22Rv1 (cell line): ENCODE data around the gene GMPR2.

Experiments
- H3K27ac ChIP-seq: fragments of 450-650 bp; 2 replicates; pipeline ENCODE4 v1.5.1; 2017
- ZFX ChIP-seq: fragments of 450-650 bp; IDR thresholded peaks from 2 replicates; pipeline ENCODE4 v1.6.1; 2017; ENCODE audit warnings: antibody characterized with exemption, borderline replicate concordance
- TF ChIP-seq, protein P1 (sequence below): fragments of 450-650 bp; IDR thresholded peaks from 2 replicates; pipeline ENCODE4 v1.5.1; 2017; ENCODE audit warnings: mild to moderate bottlenecking

The GMPR2 gene

GRCh38 chr14:24232645-24233537 lies at the start of gene GMPR2:
Gene GMPR2, plus strand, starts transcription at chr14:24232929. Its CDS starts 325 bp downstream, at chr14:24233254.
- H3K27ac ChIP-seq = peak within 1 kb of the TSS; percentile 94
- no peak for TF ChIP-seq ZFX
- TF ChIP-seq, protein P1, sequence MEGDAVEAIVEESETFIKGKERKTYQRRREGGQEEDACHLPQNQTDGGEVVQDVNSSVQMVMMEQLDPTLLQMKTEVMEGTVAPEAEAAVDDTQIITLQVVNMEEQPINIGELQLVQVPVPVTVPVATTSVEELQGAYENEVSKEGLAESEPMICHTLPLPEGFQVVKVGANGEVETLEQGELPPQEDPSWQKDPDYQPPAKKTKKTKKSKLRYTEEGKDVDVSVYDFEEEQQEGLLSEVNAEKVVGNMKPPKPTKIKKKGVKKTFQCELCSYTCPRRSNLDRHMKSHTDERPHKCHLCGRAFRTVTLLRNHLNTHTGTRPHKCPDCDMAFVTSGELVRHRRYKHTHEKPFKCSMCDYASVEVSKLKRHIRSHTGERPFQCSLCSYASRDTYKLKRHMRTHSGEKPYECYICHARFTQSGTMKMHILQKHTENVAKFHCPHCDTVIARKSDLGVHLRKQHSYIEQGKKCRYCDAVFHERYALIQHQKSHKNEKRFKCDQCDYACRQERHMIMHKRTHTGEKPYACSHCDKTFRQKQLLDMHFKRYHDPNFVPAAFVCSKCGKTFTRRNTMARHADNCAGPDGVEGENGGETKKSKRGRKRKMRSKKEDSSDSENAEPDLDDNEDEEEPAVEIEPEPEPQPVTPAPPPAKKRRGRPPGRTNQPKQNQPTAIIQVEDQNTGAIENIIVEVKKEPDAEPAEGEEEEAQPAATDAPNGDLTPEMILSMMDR = no peak

DNA sequence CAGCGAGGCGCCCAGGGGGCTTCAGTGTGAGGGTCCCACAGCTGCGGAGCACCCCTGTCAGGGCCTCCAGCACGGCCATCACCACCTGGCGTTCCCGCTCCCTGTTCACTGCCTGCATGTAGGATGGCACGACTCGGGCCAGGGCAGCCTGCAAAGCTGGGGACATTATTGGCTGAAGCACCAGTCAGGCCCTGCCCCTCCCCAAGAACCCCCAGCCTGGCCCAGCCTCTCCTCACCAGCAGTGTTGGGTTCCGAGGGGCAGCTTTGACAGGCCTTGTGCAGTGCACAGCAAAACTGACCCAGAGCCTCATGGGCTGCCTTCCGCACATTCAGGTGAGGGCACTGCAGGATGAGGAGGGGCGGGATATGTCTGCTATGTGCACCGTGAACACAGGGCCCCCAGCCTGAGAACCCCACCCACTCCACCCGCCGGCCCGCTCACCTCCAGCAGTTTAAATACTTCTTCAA lies 49.7 kb upstream of the GMPR2 start:
- no peak overlapping the region for H3K27ac ChIP-seq
- TF ChIP-seq, protein P1 = no peak

- no peak overlapping the region for H3K27ac ChIP-seq
- no peak for TF ChIP-seq ZFX
Measured at GRCh38 chr14:24184104-24184970, 48.4 kb upstream of the GMPR2 start.

DNA sequence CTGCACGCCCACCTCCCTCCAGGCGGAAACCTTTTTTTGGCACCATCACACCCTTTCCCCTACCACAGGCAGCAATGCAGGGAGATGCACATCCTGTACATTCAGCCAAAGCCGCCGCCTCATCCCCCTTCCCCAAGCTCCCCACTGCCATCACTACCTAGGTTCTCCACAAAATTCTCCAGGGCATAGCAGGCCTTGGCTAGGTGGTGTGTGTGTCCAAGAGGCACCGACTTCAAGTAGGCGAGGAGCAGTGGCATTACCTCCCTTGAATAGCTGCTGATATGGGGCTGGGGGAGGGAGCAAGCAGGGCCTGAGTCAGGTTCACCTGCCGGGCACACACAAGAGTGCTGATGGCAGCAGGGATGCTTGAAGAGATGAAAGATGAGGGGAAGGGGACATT lies 47.7 kb upstream of the GMPR2 start:
- no peak overlapping the region for H3K27ac ChIP-seq
- TF ChIP-seq, protein P1 = no peak
- no peak for TF ChIP-seq ZFX

DNA sequence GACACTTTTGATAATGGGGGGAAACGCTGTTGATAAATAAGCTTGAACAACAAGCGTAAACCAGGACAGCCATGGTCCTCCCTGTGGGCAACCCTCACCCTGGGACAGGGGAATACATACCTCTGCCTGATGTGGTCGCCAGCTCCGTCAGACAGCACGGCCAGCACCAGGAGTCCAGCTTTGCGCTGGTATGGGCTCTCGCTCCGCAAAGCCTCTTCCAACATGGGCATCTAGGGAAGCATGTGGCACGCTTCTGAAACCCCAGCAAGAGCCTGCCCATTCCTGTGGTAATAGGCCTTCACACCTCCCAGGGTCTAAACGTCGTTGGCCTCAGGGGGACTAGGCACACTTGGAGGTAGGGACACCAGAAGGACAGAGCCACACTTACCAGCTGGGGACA lies 47.0 kb upstream of the GMPR2 start:
- TF ChIP-seq, protein P1 = no peak
- no peak for TF ChIP-seq ZFX
- no peak overlapping the region for H3K27ac ChIP-seq

DNA sequence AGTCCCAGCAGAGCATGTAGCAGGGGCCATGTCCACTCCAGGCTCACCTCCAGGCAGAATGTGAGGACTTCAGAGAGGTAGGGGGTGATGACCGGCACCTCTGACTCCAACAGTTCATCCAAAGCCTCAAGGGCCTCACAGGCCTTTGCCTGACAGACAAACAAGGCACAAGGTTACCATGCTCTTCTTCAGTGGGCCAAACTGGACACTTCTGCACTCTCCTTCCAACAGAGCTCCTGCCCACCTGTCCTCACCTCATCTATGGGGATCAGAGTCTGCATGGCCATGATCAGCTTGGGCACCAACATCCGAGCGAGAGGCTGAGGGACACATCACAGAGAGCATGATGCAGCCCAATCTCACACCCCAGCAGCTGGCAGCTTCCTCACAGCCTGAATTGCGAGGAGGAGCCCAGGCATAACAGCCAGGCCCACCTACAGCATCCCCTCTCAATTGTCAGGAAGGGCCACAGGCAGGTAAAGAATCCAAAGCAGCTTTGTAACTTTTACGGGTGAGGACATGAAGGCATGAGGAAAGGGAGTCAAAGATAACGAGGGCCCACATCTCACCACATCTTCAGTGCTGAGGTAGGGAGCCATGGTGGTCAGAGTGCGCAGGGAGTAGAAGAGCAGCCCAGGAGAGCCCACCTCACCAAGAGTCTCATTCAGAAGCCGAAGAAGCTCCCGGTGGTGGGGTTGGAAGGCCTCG lies 45.7 kb upstream of the GMPR2 start:
- no peak overlapping the region for H3K27ac ChIP-seq
- no peak for TF ChIP-seq ZFX
- TF ChIP-seq, protein P1 = no peak

- H3K27ac ChIP-seq = peak overlapping the region; percentile 92
- no peak for TF ChIP-seq ZFX
- TF ChIP-seq, protein P1 = no peak
Measured at GRCh38 chr14:24187539-24187915, 45.2 kb upstream of the GMPR2 start.
